ENCODE data around the gene UBE2H. TPM values are rescaled to one million over a fixed set of nuclear protein-coding genes. Genes with fewer than 3 reads are reported as not detected.
"Not testable (repeated sequence)": the region's sequence is repeated elsewhere in the genome, so short reads cannot be mapped to it uniquely, and the experiment has no call there.

The UBE2H gene
- total RNA-seq, 1 donor from 2014 or later: 68.5 TPM

DNA sequence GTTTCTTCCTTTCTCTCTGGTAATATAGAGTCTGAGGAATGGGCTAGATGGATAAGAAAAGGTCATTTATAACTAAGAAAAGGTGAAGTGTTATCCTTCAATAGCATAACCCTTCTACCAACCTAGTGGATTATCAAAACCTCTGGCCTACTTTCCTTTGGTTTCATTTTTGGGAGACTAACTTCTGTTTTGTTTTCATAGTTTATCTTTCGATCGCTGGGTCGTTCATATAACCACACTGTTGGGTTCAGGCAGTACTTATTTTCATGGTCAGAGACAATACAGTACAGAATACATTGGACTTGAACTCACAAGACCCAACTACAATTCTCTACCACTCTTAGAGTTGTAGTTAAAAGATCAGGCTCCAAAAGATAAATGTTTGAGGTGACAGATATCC is 86.5 kb downstream of the UBE2H start:
- peak overlapping the region; percentile 63 for H3K27ac ChIP-seq
- peaks cover 70% of the 10 kb centered on the region for H3K4me1 ChIP-seq
- H3K27me3 ChIP-seq: no peaks in the 10 kb centered on the region
- H3K36me3 ChIP-seq: no peaks in the 10 kb centered on the region
- no peak for DNase-seq (ENCODE audit: extremely low spot score in 2 of 2)
- H3K9me3 ChIP-seq: no peaks in the 10 kb centered on the region
- TF ChIP-seq, protein P1, sequence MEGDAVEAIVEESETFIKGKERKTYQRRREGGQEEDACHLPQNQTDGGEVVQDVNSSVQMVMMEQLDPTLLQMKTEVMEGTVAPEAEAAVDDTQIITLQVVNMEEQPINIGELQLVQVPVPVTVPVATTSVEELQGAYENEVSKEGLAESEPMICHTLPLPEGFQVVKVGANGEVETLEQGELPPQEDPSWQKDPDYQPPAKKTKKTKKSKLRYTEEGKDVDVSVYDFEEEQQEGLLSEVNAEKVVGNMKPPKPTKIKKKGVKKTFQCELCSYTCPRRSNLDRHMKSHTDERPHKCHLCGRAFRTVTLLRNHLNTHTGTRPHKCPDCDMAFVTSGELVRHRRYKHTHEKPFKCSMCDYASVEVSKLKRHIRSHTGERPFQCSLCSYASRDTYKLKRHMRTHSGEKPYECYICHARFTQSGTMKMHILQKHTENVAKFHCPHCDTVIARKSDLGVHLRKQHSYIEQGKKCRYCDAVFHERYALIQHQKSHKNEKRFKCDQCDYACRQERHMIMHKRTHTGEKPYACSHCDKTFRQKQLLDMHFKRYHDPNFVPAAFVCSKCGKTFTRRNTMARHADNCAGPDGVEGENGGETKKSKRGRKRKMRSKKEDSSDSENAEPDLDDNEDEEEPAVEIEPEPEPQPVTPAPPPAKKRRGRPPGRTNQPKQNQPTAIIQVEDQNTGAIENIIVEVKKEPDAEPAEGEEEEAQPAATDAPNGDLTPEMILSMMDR (IDR thresholded peaks at IDR 0.05): no peak
- TF ChIP-seq POLR2A (IDR thresholded peaks at IDR 0.05) (no peak), POLR2AphosphoS5 (IDR thresholded peaks at IDR 0.05; ENCODE audit: insufficient read depth in 1 of 2, low read depth in 1 of 2) (no peak)
- intact Hi-C loops (cut with DNase I): no loop called here
- H3K4me3 ChIP-seq: no peak overlapping the region

DNA sequence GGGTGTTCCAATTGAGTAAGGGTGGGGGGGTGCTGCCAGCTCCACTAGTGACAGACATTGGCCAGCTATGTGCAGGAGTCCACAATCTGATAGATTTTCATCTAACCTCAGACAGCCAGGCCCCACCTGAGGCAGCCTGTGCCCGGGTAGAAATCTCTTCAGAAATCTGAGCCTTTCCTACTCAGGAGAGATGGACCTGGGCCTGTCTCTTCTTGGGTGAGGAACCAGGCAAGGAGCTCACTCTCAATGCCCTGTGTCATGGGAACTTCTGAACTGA is 86.9 kb downstream of the UBE2H start:
- intact Hi-C loops (cut with DNase I): no loop called here
- TF ChIP-seq POLR2A (IDR thresholded peaks at IDR 0.05) (no peak), POLR2AphosphoS5 (IDR thresholded peaks at IDR 0.05; ENCODE audit: insufficient read depth in 1 of 2, low read depth in 1 of 2) (no peak)
- TF ChIP-seq, protein P1 (IDR thresholded peaks at IDR 0.05): no peak
- Histone ChIP-seq H3K27ac (peak overlapping the region; percentile 63), H3K36me3 (no peaks in the 10 kb centered on the region), H3K9me3 (no peaks in the 10 kb centered on the region), H3K27me3 (no peaks in the 10 kb centered on the region), H3K4me3 (no peak overlapping the region), H3K4me1 (peaks cover 70% of the 10 kb centered on the region)
- no peak for DNase-seq (ENCODE audit: extremely low spot score in 2 of 2)

DNA sequence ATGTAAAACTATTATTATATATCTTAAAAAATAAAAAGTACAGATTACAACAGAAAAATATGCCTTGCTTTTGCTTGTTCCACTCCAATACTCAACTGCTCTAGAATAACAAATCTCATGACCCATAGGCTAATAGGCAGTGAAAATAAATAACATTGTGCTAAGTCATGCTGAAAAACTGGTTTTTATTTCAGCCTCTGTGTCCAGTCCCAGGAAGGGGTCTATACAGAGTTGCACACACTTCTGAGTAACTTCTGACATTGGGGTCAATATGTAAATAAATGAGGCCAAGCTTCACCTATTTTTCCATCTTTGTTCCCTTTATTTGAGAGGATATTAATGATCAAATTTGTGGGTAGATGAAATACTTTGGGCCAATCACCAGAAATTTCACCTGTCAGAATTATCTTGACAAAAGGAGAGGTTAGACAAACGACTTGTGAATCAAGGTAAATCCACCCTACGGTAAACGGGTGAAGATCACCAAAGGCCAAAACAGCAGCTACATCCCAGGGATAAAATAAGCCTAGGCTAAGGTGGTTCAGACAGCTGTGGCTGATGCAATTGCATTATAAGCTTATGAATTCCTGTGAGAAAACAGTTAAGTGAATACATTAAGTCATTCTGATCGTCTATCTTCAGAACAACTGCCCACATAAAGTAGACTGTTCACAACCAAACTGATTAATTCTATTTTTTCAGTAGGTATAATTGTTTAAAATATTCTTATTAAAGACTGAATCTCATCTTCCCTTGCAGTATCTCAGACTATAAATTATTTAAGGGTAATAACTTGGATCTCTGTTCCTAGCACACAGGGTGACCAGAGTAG is 87.5 kb downstream of the UBE2H start:
- H3K4me1 ChIP-seq: peaks cover 72% of the 10 kb centered on the region
- TF ChIP-seq POLR2AphosphoS5 (IDR thresholded peaks at IDR 0.05; ENCODE audit: insufficient read depth in 1 of 2, low read depth in 1 of 2) (no peak), POLR2A (IDR thresholded peaks at IDR 0.05) (no peak)
- TF ChIP-seq, protein P1 (IDR thresholded peaks at IDR 0.05): no peak

DNA sequence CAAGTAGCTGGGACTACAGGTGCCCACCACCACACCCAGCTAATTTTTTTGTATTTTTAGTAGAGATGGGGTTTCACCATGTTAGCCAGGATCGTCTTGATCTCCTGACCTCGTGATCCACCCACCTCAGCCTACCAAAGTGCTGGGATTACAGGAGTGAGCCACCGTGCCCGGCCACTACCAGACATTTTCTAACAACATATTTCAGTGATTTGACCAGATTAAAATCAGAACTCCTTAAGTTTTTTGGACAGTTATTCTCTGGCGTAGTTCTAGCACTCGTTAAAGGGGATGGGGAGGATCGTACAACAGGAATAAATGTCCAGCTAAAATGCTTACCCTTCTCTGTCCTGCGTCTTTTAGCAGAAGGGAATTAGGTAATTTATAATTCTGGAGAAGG is 88.1 kb downstream of the UBE2H start:
- H3K36me3 ChIP-seq; intact Hi-C loops (cut with DNase I); H3K4me3 ChIP-seq; H3K9me3 ChIP-seq; DNase-seq (ENCODE audit: extremely low spot score in 2 of 2); H3K27me3 ChIP-seq: not testable (repeated sequence)
- Histone ChIP-seq H3K4me1 (peaks cover 69% of the 10 kb centered on the region), H3K27ac (peak overlapping the region; percentile 56)

More for the DNA sequence above, 87.5 kb downstream of the UBE2H start:
- Histone ChIP-seq H3K4me3 (no peak overlapping the region), H3K27me3 (no peaks in the 10 kb centered on the region), H3K27ac (peak overlapping the region; percentile 63), H3K9me3 (no peaks in the 10 kb centered on the region), H3K36me3 (no peaks in the 10 kb centered on the region)
- no peak for DNase-seq (ENCODE audit: extremely low spot score in 2 of 2)
- intact Hi-C loops (cut with DNase I): no loop called here

DNA sequence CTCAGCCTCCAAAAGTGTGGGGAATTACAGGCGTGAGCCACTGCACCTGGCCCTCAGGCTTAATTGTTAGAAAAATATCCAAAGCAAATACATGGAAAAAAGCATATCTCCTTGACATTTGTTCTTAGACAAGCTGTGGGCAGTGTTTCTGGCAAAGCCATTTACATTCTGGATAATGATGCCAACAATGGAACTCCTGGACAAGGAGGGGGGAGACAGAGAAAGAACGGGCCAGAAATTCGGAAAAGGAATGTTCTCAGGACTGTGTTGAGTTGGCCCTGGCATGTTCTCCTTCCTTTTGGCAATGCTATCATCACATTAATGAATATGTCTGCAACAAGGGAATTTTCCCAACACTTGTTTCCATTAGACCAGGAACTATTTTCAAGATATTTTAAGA is 88.7 kb downstream of the UBE2H start:
- Histone ChIP-seq H3K4me1 (peaks cover 71% of the 10 kb centered on the region), H3K9me3 (no peaks in the 10 kb centered on the region)
- DNase-seq (ENCODE audit: extremely low spot score in 2 of 2): no peak

More for the DNA sequence above, 88.7 kb downstream of the UBE2H start:
- H3K36me3 ChIP-seq: no peaks in the 10 kb centered on the region
- no peaks in the 10 kb centered on the region for H3K27me3 ChIP-seq
- intact Hi-C loops (cut with DNase I): no loop called here
- TF ChIP-seq, protein P1 (IDR thresholded peaks at IDR 0.05): no peak
- peak in 1 of 2 donors; percentile 88 for TF ChIP-seq POLR2AphosphoS5 (IDR thresholded peaks at IDR 0.05; ENCODE audit: insufficient read depth in 1 of 2, low read depth in 1 of 2)
- no peak overlapping the region for H3K4me3 ChIP-seq
- H3K27ac ChIP-seq: peak overlapping the region; percentile 63
